BE2C (cell line): ENCODE measurements around the gene CNTROB.
A peak's percentile ranks its signal among the peaks of the same experiment; 100 is the strongest.

Source experiments
- DNase-seq: peaks from one replicate; pipeline ENCODE4 v3.0.0-alpha.2; 2020
- H3K27me3 ChIP-seq: fragments of 250-450 bp; sonication (Bioruptor Pico); 2 replicates; pipeline ENCODE4 v1.5.1; 2020; ENCODE audit warnings: mild to moderate bottlenecking
- H3K36me3 ChIP-seq: fragments of 250-450 bp; sonication (Bioruptor Pico); 2 replicates; pipeline ENCODE4 v1.5.1; 2020; ENCODE audit warnings: mild to moderate bottlenecking
- H3K4me1 ChIP-seq: fragments of 250-450 bp; sonication (Bioruptor Pico); 2 replicates; pipeline ENCODE4 v1.5.1; 2020
- H3K4me3 ChIP-seq: 2 replicates; pipeline ENCODE4 v1.5.1; 2011; ENCODE audit warnings: low read depth, low read length
- H3K9me3 ChIP-seq: fragments of 250-450 bp; sonication (Bioruptor Pico); 2 replicates; pipeline ENCODE4 v1.5.1; 2020
- TF ChIP-seq, protein P1 (sequence below): IDR thresholded peaks from 2 replicates; pipeline ENCODE4 v1.5.1; 2012; ENCODE audit warnings: mild to moderate bottlenecking, low read depth, low read length

Gene CNTROB

GRCh38 chr17:7989781-7990655 is 58.0 kb downstream of the CNTROB start:
- Histone ChIP-seq H3K36me3 (no peaks in the 10 kb centered on the region), H3K4me1 (no peaks in the 10 kb centered on the region), H3K27me3 (no peaks in the 10 kb centered on the region), H3K4me3 (peak overlapping the region; percentile 51), H3K9me3 (no peaks in the 10 kb centered on the region)
- peak; percentile 75 for DNase-seq
- TF ChIP-seq, protein P1, sequence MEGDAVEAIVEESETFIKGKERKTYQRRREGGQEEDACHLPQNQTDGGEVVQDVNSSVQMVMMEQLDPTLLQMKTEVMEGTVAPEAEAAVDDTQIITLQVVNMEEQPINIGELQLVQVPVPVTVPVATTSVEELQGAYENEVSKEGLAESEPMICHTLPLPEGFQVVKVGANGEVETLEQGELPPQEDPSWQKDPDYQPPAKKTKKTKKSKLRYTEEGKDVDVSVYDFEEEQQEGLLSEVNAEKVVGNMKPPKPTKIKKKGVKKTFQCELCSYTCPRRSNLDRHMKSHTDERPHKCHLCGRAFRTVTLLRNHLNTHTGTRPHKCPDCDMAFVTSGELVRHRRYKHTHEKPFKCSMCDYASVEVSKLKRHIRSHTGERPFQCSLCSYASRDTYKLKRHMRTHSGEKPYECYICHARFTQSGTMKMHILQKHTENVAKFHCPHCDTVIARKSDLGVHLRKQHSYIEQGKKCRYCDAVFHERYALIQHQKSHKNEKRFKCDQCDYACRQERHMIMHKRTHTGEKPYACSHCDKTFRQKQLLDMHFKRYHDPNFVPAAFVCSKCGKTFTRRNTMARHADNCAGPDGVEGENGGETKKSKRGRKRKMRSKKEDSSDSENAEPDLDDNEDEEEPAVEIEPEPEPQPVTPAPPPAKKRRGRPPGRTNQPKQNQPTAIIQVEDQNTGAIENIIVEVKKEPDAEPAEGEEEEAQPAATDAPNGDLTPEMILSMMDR = peak; percentile 70

DNA sequence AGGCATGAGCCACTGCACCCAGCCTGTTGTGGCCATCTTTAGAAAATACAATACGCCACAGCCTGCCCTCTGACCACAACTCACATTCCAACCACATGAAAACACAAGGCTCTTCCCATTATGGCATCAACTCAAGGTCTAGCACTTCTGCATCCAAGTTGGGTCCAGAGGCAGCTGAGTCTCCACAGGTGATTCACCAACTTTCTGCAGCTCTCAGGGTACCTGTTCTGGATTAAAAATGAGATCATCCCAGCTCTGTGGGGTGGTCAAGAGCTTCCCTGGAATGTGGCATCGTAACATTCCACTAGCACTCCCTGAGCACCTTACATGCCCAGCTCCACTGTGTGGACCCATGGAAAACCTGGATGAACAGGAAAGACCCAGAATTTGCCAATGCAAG is 60.5 kb downstream of the CNTROB start:
- no peak for DNase-seq
- no peaks in the 10 kb centered on the region for H3K36me3 ChIP-seq
- H3K9me3 ChIP-seq = no peaks in the 10 kb centered on the region
- no peak overlapping the region for H3K4me3 ChIP-seq
- TF ChIP-seq, protein P1 = no peak
- no peaks in the 10 kb centered on the region for H3K4me1 ChIP-seq
- no peaks in the 10 kb centered on the region for H3K27me3 ChIP-seq

DNA sequence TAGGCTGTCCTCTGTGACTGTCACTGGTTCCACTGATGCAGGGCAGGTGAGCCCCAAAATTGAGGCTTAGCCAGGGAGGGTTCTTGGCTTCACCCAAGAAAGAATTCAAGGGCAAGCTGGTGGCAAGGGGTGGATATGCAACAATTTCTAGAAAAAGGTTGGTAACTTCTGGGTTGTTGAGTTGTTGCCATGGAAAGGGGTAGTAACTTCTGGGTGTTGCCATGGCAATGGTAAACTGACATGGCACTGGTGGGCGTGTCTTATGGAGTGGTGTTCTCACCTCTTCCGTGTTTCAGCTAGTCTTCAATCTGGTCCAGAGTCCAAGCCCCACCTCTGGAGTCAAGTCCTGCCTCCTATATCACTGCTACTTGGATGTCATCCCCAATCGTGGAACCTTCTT is 60.9 kb downstream of the CNTROB start:
- Histone ChIP-seq H3K9me3 (no peaks in the 10 kb centered on the region), H3K4me3 (no peak overlapping the region), H3K27me3 (no peaks in the 10 kb centered on the region), H3K4me1 (no peaks in the 10 kb centered on the region), H3K36me3 (no peaks in the 10 kb centered on the region)
- no peak for DNase-seq
- TF ChIP-seq, protein P1 = no peak

- no peaks in the 10 kb centered on the region for H3K27me3 ChIP-seq
- TF ChIP-seq, protein P1 = no peak
- H3K9me3 ChIP-seq = no peaks in the 10 kb centered on the region
- H3K4me1 ChIP-seq = no peaks in the 10 kb centered on the region
- no peak overlapping the region for H3K4me3 ChIP-seq
- no peaks in the 10 kb centered on the region for H3K36me3 ChIP-seq
- no peak for DNase-seq
These were observed 62.1 kb downstream of the CNTROB start for GRCh38 chr17:7993972-7994589.

DNA sequence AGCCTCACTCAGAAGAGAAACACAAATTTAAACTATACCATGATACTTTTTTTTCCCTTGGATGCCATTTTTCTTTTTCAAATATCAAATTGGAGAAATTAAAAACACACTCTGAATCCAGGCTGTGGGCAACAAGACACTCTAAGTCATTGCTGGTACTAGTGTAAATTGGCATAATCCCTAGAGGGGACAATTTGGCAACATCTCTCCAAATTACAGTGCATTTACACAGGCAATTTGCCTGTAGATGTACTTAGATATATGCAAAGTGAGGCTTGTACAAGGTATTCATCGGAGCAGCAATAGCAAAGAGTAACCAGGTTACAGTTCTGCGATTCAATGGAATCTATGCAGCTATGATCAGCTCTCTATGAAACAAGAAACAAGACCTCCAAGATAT is 63.7 kb downstream of the CNTROB start:
- Histone ChIP-seq H3K27me3 (0 out of 2 replicates have a peak, but pooled peaks cover 2% of the 10 kb centered on the region), H3K4me1 (no peaks in the 10 kb centered on the region), H3K9me3 (no peaks in the 10 kb centered on the region), H3K4me3 (no peak overlapping the region), H3K36me3 (no peaks in the 10 kb centered on the region)
- TF ChIP-seq, protein P1 = no peak
- DNase-seq = no peak

DNA sequence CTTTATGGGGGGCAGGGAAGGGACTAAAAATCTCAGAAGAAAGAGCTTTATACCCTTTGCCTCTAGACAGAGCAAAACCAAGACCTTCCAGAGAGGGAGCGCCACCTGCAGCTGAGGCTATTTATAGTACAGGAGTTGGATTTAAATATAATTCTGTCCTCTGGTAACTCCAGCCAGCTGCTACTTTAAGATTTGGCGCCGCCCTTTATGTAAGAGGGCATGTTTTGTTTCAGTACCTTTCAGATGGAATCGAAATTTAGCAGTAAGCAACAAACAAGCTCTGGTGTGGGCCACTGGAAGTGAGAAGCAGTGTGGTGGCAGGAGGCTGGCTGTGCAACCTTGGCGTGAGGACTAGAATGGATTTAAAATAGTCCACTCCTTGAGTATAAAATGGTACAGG is 65.2 kb downstream of the CNTROB start:
- TF ChIP-seq, protein P1 = peak; percentile 26
- H3K4me3 ChIP-seq = no peak overlapping the region

More for the DNA sequence above, 65.2 kb downstream of the CNTROB start:
- H3K4me1 ChIP-seq = no peaks in the 10 kb centered on the region
- H3K9me3 ChIP-seq = no peaks in the 10 kb centered on the region
- DNase-seq = no peak
- peaks cover 9% of the 10 kb centered on the region for H3K27me3 ChIP-seq
- no peaks in the 10 kb centered on the region for H3K36me3 ChIP-seq
